Neural progenitor cell (in vitro differentiated cells): ENCODE measurements around the gene IDI2. TPM values are rescaled to one million over a fixed set of nuclear protein-coding genes. Genes with fewer than 3 reads are reported as not detected.

ENCODE experiments used
- DNase-seq: peaks from one replicate; pipeline ENCODE4 v3.0.0-alpha.2; 2016; ENCODE audit warnings: low spot score
- H2AFZ ChIP-seq: fragments of 200-600 bp; sonication (generic); replicated peaks from 2 replicates; pipeline ENCODE4 v1.6.1; 2016; ENCODE audit warnings: antibody characterized with exemption
- H3F3A ChIP-seq: fragments of 200-600 bp; sonication (generic); 2 replicates; pipeline ENCODE4 v1.6.1; 2016; ENCODE audit warnings: antibody characterized with exemption, low read depth
- H3K27ac ChIP-seq: fragments of 200-600 bp; sonication (generic); 2 replicates; pipeline ENCODE4 v1.5.1; 2016; ENCODE audit warnings: mild to moderate bottlenecking
- H3K27me3 ChIP-seq: fragments of 200-600 bp; sonication (generic); 2 replicates; pipeline ENCODE4 v1.6.1; 2016; ENCODE audit warnings: mild to moderate bottlenecking, moderate library complexity
- H3K36me3 ChIP-seq: fragments of 200-600 bp; sonication (generic); 2 replicates; pipeline ENCODE4 v1.5.1; 2016
- H3K4me1 ChIP-seq: fragments of 200-600 bp; sonication (generic); 2 replicates; pipeline ENCODE4 v1.6.1; 2016; ENCODE audit warnings: mixed run types
- H3K4me2 ChIP-seq: fragments of 200-600 bp; sonication (generic); 2 replicates; pipeline ENCODE4 v1.6.1; 2016
- H3K4me3 ChIP-seq: fragments of 200-600 bp; sonication (generic); 2 replicates; pipeline ENCODE4 v1.5.1; 2016
- H3K79me2 ChIP-seq: fragments of 200-600 bp; sonication (generic); 2 replicates; pipeline ENCODE4 v1.6.1; 2016; ENCODE audit warnings: low read depth
- H3K9ac ChIP-seq: fragments of 200-600 bp; sonication (generic); 2 replicates; pipeline ENCODE4 v1.6.1; 2016
- H3K9me3 ChIP-seq: fragments of 200-600 bp; sonication (generic); 2 replicates; pipeline ENCODE4 v1.5.1; 2016; ENCODE audit warnings: low read depth
- H4K20me1 ChIP-seq: fragments of 200-600 bp; sonication (generic); 2 replicates; pipeline ENCODE4 v1.6.1; 2016; ENCODE audit warnings: low read depth
- H3K27ac Mint-ChIP-seq: 3 replicates; pipeline ENCODE4 v1.8.0; 2021; ENCODE audit warnings: mixed read lengths
- H3K27me3 Mint-ChIP-seq: 2 replicates; pipeline ENCODE4 v1.8.0; 2022; ENCODE audit warnings: low read depth, mild to moderate bottlenecking, inconsistent platforms, moderate library complexity, mixed read lengths; ENCODE audit not compliant: insufficient read depth
- H3K36me3 Mint-ChIP-seq: 3 replicates; pipeline ENCODE4 v1.8.0; 2021; ENCODE audit warnings: mixed read lengths
- H3K4me1 Mint-ChIP-seq: 3 replicates; pipeline ENCODE4 v1.8.0; 2021; ENCODE audit warnings: mixed read lengths
- H3K4me3 Mint-ChIP-seq: 3 replicates; pipeline ENCODE4 v1.8.0; 2021; ENCODE audit warnings: mild to moderate bottlenecking, moderate library complexity, mixed read lengths
- H3K9me3 Mint-ChIP-seq: 3 replicates; pipeline ENCODE4 v1.8.0; 2020; ENCODE audit warnings: mixed read lengths
- CTCF ChIP-seq: fragments of 200-600 bp; sonication (generic); IDR thresholded peaks from 2 replicates; pipeline ENCODE4 v1.5.1; 2017; ENCODE audit warnings: antibody characterized with exemption, mild to moderate bottlenecking
- EZH2 ChIP-seq: fragments of 200-600 bp; sonication (generic); IDR thresholded peaks from 2 replicates; pipeline ENCODE4 v1.6.1; 2017; ENCODE audit warnings: antibody characterized with exemption, mild to moderate bottlenecking, moderate library complexity
- EZH2phosphoT487 ChIP-seq: fragments of 200-600 bp; sonication (generic); IDR thresholded peaks from 2 replicates; pipeline ENCODE4 v1.6.1; 2017; ENCODE audit warnings: antibody characterized with exemption
- total RNA-seq: library from RNA; depleted of rRNA; stranded (reverse); fragments of >200 nt; gene quantifications from 2 replicates; pipeline ENCODE4 v1.2.3, GENCODE V29; 2015; ENCODE audit warnings: low replicate concordance

IDI2 gene
- total RNA-seq, 1 donor from 2014 or later: not detected

GRCh38 chr10:1045415-1045814, 19.8 kb upstream of the IDI2 start:
- Histone ChIP-seq H3K4me2 (peak overlapping the region; percentile 48), H3K36me3 (peaks cover 26% of the 10 kb centered on the region), H3K9me3 (no peaks in the 10 kb centered on the region), H3K27ac (no peak overlapping the region), H3K4me3 (peak overlapping the region; percentile 25), H2AFZ (no peak overlapping the region), H3K4me1 (peaks cover 4% of the 10 kb centered on the region), H3K79me2 (peaks cover 67% of the 10 kb centered on the region), H3K27me3 (no peaks in the 10 kb centered on the region), H3F3A (peaks cover 60% of the 10 kb centered on the region), H3K9ac (no peak overlapping the region), H4K20me1 (peaks cover 69% of the 10 kb centered on the region)
- H3K36me3 Mint-ChIP-seq: peaks cover 31% of the 10 kb centered on the region
- TF ChIP-seq CTCF: no peak
- TF ChIP-seq EZH2phosphoT487: no peak
- TF ChIP-seq EZH2: no peak
- H3K4me1 Mint-ChIP-seq: peaks cover 31% of the 10 kb centered on the region
- H3K27me3 Mint-ChIP-seq: peaks cover 9% of the 10 kb centered on the region
- no peaks in the 10 kb centered on the region for H3K9me3 Mint-ChIP-seq
- no peak overlapping the region for H3K27ac Mint-ChIP-seq
- H3K4me3 Mint-ChIP-seq: peak overlapping the region; percentile 80
- DNase-seq: no peak

- Histone ChIP-seq H3K4me2 (peak overlapping the region; percentile 48), H3K36me3 (peaks cover 31% of the 10 kb centered on the region), H2AFZ (no peak overlapping the region), H3K27ac (no peak overlapping the region), H3K9ac (no peak overlapping the region), H4K20me1 (peaks cover 69% of the 10 kb centered on the region), H3K9me3 (no peaks in the 10 kb centered on the region), H3K79me2 (peaks cover 62% of the 10 kb centered on the region), H3K4me3 (peak overlapping the region; percentile 25), H3K27me3 (no peaks in the 10 kb centered on the region), H3F3A (peaks cover 60% of the 10 kb centered on the region), H3K4me1 (peaks cover 4% of the 10 kb centered on the region)
- Mint-ChIP-seq H3K27me3 (peaks cover 7% of the 10 kb centered on the region), H3K36me3 (peaks cover 36% of the 10 kb centered on the region), H3K9me3 (no peaks in the 10 kb centered on the region), H3K4me1 (peaks cover 29% of the 10 kb centered on the region), H3K4me3 (peak overlapping the region; percentile 80), H3K27ac (no peak overlapping the region)
- TF ChIP-seq EZH2: no peak
- no peak for TF ChIP-seq CTCF
- TF ChIP-seq EZH2phosphoT487: no peak
- no peak for DNase-seq
These were observed 19.3 kb upstream of the IDI2 start for GRCh38 chr10:1044964-1045363.

GRCh38 chr10:1044146-1044545, 18.5 kb upstream of the IDI2 start:
- Mint-ChIP-seq H3K27ac (peak overlapping the region; percentile 3), H3K9me3 (no peaks in the 10 kb centered on the region), H3K4me1 (peaks cover 29% of the 10 kb centered on the region), H3K36me3 (peaks cover 36% of the 10 kb centered on the region), H3K4me3 (peak overlapping the region; percentile 63), H3K27me3 (peaks cover 5% of the 10 kb centered on the region)
- peaks cover 59% of the 10 kb centered on the region for H3F3A ChIP-seq
- peaks cover 59% of the 10 kb centered on the region for H3K79me2 ChIP-seq
- no peak overlapping the region for H2AFZ ChIP-seq
- no peak overlapping the region for H3K4me2 ChIP-seq
- peaks cover 4% of the 10 kb centered on the region for H3K4me1 ChIP-seq
- H3K36me3 ChIP-seq: peaks cover 37% of the 10 kb centered on the region
- no peak overlapping the region for H3K4me3 ChIP-seq
- no peak for TF ChIP-seq CTCF
- TF ChIP-seq EZH2: no peak
- no peak for TF ChIP-seq EZH2phosphoT487
- H4K20me1 ChIP-seq: peaks cover 72% of the 10 kb centered on the region
- H3K27me3 ChIP-seq: no peaks in the 10 kb centered on the region
- no peaks in the 10 kb centered on the region for H3K9me3 ChIP-seq
- H3K9ac ChIP-seq: no peak overlapping the region
- no peak for DNase-seq
- H3K27ac ChIP-seq: peak overlapping the region; percentile 60
